GM18505 (cell line): ENCODE data around the gene TLX1.
"Not testable (repeated sequence)": the region's sequence is repeated elsewhere in the genome, so short reads cannot be mapped to it uniquely, and the experiment has no call there.

Experiments
- ATAC-seq: cut with Tn5 transposase; IDR thresholded peaks from one replicate; pipeline ENCODE4 v1.9.1; 2021; ENCODE audit not compliant: unreplicated experiment
- POLR2A ChIP-seq: IDR thresholded peaks from 4 replicates; pipeline ENCODE4 v1.6.1; 2011; ENCODE audit warnings: borderline replicate concordance; ENCODE audit not compliant: insufficient read depth, insufficient read length; ENCODE audit errors: extremely low read depth

TLX1 gene

GRCh38 chr10:101142533-101143344, 11.6 kb downstream of the TLX1 start:
- no peak for TF ChIP-seq POLR2A
- no peak for ATAC-seq

DNA sequence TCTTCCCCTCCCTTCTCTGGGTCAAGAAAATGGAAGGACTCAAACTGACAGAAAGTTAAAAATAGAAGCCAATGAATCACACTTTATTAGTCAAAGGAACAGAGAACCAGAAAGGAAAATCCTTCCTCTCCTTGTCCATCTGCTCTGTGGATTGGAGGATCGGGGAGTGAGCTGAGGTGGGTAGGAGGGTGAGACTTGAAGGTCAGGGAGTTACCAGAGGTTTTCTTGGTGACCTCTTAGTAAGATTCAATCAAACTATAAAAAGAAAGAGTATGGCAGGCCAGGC, 12.2 kb downstream of the TLX1 start:
- TF ChIP-seq POLR2A = no peak
- no peak for ATAC-seq

GRCh38 chr10:101144053-101144452, 13.0 kb downstream of the TLX1 start:
- no peak for ATAC-seq
- TF ChIP-seq POLR2A = no peak

- ATAC-seq = no peak
- TF ChIP-seq POLR2A = no peak
These were observed 14.0 kb downstream of the TLX1 start for GRCh38 chr10:101145145-101145544.

- no peak for TF ChIP-seq POLR2A
- no peak for ATAC-seq
These were observed 14.8 kb downstream of the TLX1 start for GRCh38 chr10:101145750-101146391.

DNA sequence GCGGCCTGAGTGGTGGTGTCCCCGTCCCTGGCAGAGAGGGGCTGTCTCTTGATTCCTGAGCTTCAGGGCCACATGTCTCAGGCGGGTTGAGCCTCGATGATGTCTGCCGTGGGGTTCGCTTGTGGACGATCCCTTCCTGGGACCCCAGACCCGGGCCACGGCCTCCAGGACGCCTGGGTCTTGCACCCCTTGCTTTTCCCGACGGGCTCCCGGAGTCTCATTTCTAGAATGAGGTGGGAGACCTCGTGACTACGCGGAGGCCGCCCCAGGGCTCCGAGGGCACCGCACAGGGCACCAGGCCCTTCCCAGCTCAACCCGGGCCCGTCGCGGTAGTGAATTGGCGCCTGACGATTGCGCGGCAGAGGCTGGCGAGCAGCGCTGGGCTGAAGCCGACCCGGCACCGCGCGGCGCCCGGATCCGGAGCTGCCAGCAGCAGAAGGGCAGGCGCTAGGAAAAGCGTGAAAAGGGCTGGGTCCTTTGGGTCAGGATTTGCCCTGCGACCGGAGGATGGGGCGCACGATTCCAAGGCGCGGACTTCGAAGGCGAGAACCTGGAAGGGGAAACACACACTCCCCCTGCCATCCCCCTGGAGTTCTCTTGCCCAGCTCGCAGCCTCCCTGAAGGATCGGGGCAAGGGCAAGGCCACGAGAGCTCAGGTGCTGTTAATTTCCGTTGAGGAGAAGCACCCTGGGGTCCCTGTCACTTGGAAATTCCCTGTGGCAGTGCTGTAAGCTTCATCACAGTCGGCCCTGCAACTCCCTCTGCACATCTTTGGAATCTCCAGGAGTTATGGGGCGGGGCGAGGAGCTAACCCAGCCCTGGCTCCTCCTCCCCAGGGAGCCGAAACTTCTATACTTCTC, 15.5 kb downstream of the TLX1 start:
- no peak for ATAC-seq
- TF ChIP-seq POLR2A = no peak

DNA sequence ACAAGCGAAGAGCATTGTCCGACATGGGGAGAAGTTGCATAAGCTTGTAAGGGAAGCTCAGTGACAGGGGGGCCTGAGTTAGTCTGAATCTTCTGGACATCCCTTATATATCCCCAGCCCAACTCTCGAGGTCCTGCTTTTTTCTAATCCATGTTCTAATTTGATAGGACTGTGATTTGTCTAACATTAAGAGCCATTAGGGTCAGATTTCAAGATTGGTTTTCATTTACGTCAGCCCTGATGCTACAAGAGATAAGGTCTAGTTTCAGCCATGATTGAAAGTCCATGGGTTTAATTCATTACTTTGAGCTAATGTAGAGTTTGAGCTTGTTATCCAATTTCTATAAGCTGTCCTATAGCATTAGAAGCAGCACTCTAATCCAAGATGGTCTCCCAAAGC, 20.3 kb downstream of the TLX1 start:
- no peak for TF ChIP-seq POLR2A
- ATAC-seq = no peak

DNA sequence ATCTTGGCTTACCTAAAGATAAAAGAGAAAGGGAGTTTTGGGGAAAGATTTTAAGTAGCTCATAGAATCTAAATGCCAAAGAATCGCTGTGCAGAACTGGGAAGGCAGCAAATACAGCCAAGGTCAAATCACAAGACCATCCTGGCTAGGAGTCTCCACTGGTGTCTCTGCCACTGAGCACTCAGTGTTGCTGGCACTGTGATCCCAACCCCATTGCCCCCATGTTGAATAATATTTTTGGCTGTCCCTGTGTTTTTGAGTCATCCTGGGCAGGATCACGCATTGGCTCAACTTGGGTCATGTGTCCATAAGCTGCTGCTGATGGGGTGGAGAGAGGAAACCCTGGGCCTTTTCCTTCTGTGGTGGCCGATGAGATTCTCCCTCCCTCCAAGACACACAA, 21.2 kb downstream of the TLX1 start:
- TF ChIP-seq POLR2A = no peak
- ATAC-seq = no peak

GRCh38 chr10:101154506-101154905, 23.4 kb downstream of the TLX1 start:
- ATAC-seq = not testable (repeated sequence)

- TF ChIP-seq POLR2A = no peak
- ATAC-seq = no peak
These were observed 24.8 kb downstream of the TLX1 start for GRCh38 chr10:101155896-101156295.

DNA sequence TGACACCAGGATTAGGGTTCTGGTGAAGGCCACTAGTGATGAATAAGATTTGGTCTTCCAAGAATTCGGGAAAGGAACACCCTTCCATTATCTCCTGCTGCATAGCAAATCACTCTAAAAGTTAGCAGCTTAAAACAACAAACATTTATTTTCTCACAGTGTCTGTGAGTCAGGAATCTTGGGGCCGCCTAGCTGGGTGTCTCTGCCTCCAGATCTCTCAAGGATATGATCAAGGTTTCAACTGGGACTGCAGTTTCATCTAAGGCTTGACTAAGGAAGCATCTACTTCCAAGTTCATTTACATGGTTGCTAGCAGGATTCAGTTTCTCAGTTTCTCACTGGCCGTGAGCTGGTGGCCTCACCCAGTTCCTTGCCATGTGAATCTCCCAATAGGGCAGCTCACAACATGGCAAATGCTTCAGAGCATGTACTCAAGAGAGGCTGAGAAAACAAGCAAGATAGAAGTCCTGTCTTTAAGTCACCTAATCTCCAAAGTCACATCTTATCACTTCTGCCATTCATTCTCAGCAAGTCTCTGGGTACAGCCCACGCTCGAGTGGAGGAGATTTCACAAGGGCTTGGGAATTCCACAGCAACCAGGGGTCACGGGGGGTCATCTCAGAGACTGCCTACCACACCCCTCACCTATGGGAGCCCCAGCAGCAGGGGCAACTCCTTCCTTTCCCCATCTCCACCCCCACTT, 26.8 kb downstream of the TLX1 start:
- ATAC-seq = no peak
- no peak for TF ChIP-seq POLR2A

DNA sequence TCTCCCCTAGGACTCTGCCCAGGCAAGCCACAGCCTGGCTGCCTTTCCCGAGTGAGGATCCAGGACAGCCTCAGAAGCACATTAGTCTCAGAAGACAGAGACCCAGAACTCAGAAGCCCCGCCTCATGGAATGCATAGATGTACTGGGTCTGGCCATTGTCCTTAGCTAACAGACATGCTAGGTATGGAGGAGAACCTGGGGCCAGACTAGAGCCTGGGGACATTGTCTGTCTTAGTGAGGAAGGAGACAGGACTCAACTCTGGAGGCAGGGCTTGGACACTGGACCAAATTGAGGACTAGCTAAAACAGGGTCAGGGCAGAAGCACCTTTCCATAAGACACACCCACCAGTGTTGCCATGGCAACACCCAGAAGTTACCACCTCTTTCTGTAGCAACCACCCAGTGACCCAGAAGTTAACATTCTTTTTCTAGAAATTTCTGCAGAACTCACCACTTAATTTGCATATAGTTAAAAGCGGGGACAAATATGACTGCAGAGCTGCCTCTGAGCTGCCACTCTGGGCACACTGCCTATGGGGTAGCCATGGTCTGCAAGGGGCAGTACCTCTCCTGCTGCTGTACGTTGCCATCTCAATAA, 27.5 kb downstream of the TLX1 start:
- no peak for ATAC-seq
- TF ChIP-seq POLR2A = no peak
